ENCODE data around the gene IDH2.

Gene IDH2

DNA sequence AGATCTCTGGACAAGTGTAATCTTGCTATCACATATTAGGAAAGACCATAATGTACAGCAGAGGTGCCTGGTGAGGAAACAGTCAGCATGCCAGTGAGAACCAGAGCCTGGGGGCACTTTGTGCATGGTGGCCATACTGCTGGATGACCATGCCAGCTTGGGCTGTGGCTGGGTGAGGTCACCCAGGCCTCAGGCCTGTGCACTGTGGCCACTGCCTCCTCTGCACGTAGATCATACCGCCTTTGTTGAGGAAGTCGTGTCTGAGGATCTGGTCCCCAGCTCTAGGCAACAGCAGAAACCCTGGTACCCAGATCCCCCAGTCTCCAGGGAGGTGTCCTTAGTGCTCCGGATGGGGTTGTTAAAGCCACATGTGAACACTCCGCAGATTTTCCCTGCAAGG is 62.3 kb downstream of the IDH2 start:
- no peak overlapping the region for H3K4me3 ChIP-seq (replicated peaks in 1 of 2; ENCODE audit: low read depth in 2 of 2, low read length in 2 of 2)
- TF ChIP-seq, protein P1, sequence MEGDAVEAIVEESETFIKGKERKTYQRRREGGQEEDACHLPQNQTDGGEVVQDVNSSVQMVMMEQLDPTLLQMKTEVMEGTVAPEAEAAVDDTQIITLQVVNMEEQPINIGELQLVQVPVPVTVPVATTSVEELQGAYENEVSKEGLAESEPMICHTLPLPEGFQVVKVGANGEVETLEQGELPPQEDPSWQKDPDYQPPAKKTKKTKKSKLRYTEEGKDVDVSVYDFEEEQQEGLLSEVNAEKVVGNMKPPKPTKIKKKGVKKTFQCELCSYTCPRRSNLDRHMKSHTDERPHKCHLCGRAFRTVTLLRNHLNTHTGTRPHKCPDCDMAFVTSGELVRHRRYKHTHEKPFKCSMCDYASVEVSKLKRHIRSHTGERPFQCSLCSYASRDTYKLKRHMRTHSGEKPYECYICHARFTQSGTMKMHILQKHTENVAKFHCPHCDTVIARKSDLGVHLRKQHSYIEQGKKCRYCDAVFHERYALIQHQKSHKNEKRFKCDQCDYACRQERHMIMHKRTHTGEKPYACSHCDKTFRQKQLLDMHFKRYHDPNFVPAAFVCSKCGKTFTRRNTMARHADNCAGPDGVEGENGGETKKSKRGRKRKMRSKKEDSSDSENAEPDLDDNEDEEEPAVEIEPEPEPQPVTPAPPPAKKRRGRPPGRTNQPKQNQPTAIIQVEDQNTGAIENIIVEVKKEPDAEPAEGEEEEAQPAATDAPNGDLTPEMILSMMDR (IDR thresholded peaks at IDR 0.05; ENCODE audit: low read depth, low read length) = no peak
- DNase-seq (ENCODE audit: low read depth in 2 of 2) = no peak

DNA sequence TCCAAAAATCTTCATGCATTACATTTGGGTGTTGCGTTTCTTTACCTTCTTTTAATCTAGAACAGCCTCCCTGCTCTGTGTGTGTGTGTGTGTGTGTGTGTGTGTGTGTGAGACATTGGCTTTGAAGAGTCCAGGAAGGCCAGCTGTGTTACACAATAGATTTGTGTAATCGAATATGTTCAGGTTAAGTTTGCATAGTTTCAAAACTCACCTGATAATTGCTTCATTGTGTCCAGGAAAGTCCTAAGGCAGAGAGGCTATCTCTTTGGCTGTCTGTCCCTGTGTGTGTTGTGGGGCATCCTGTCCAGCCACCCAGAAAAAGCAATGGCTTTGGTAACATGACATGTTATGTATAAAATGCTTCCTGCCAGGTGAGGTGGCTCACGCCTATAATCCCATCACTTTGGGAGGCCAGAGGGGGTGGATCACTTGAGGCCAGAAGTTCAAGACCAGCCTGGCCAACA is 63.6 kb downstream of the IDH2 start:
- TF ChIP-seq, protein P1 (IDR thresholded peaks at IDR 0.05; ENCODE audit: low read depth, low read length) = no peak
- H3K4me3 ChIP-seq (replicated peaks in 1 of 2; ENCODE audit: low read depth in 2 of 2, low read length in 2 of 2) = no peak overlapping the region
- DNase-seq (ENCODE audit: low read depth in 2 of 2) = no peak

DNA sequence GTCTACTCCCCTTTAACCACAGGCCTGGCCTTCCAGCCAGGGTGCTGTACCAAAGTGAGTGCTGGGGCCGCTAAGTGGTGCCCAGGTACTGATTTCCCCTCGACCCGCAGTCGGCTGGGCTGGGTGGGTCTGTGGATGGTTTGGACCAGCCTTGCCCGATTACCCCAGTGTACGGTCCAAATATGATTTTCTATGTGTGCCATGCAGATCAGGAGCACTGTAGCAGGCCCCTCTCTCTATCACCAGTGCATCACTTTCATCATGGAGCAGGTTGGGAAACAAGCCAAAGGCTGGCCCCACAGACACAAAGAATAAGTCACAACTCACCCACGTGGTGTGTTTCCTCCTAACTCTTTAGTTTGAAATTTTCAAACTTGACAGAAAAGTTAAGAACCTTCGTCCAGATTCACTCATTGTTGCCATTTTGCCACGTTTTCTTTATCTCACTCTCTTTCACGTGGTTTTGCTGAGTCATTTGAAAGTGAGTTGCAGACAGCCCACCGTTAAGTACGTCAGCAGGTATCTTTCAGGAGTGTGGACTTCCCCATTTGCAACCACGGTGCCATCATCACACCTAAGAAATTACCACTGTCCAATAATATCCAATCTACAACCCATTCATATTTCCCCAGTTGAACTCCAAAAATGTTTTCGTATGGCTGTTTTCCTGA is 64.2 kb downstream of the IDH2 start:
- TF ChIP-seq, protein P1 (IDR thresholded peaks at IDR 0.05; ENCODE audit: low read depth, low read length) = no peak
- peak; percentile 49 to 58 for DNase-seq (ENCODE audit: low read depth in 2 of 2)
- H3K4me3 ChIP-seq (replicated peaks in 1 of 2; ENCODE audit: low read depth in 2 of 2, low read length in 2 of 2) = no peak overlapping the region

DNA sequence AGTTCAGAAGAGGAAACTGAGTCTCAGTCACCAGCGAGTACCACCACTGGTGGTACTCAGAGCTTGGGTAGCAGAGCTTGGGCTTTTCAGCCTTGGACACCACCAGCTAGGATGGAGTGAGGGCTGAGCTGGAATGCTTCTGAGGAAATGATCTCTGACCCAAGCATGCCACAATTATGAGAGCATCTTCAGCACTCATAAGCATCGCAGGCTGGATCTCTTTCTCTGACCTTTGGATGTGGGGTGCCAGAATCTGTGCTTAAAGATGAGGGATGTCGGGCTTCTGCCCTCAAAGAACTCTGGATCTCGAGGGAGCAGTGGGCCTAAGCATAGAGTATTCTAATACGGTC is 64.8 kb downstream of the IDH2 start:
- peak; percentile 64 to 77 for DNase-seq (ENCODE audit: low read depth in 2 of 2)
- no peak overlapping the region for H3K4me3 ChIP-seq (replicated peaks in 1 of 2; ENCODE audit: low read depth in 2 of 2, low read length in 2 of 2)
- TF ChIP-seq, protein P1 (IDR thresholded peaks at IDR 0.05; ENCODE audit: low read depth, low read length) = no peak

DNA sequence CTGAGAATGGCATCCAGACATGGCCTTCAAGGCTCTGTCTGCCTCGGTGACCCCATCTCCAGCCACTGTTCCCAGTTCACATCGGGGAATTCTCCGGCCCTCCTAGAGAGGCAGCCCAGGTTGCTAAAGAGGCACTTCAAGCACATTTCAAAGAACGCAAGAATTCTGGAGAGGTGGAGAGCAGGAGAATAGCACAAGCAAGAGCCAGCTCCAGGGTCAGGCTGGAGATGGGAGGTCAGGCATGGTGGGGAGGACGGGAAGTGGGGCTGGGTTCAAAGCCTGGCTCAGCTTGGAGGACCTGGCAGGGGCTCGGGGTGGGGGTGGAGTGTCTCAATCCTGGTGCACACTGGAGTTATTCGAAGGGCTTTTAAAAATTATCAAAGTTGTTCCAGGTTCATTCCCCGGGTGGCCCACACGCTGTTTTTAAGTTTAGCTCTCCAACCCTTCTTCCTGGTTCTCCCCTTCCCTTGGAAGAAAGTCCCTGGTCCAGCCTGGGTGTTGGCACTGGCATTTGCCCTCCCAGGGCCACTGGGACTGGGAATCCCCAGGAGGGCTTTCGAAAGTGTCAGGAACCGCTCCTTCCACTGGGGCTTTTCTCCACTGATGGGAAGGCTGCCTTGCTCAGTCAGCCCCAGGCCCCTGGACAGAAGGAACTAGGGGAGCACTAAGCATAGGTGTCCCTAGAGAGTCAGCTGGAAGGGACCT is 65.3 kb downstream of the IDH2 start:
- DNase-seq (ENCODE audit: low read depth in 2 of 2) = no peak
- TF ChIP-seq, protein P1 (IDR thresholded peaks at IDR 0.05; ENCODE audit: low read depth, low read length) = no peak
- H3K4me3 ChIP-seq (replicated peaks in 1 of 2; ENCODE audit: low read depth in 2 of 2, low read length in 2 of 2) = no peak overlapping the region

DNA sequence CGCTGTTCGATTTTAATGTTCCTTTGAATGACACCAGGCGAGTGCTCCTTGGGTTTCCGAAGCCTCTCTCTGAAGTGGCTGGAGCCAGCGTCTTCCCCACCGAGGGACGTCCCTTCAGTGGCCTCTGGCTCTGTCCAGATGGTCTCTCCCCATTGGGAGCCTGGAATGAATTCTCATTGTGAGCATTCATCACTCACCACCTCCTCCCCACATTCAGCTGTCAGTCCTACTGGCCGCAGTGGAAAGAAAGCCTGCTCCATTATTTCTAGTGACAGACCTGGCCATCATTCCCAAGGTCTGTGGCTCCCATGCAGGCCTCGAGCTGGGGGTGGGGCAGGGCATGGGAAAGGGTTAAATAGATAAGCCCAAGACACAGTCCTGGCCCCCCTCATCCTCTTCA is 65.9 kb downstream of the IDH2 start:
- no peak overlapping the region for H3K4me3 ChIP-seq (replicated peaks in 1 of 2; ENCODE audit: low read depth in 2 of 2, low read length in 2 of 2)
- no peak for DNase-seq (ENCODE audit: low read depth in 2 of 2)
- TF ChIP-seq, protein P1 (IDR thresholded peaks at IDR 0.05; ENCODE audit: low read depth, low read length) = no peak

All from cardiac fibroblast (primary cell).